H1 (cell line): ENCODE results near the gene RAB1B. TPM values are rescaled to one million over a fixed set of nuclear protein-coding genes. Genes with fewer than 3 reads are reported as not detected.
A peak's percentile ranks its signal among the peaks of the same experiment; 100 is the strongest.

Experiments used
- CTCF ChIA-PET: fragments of 300-600 bp; sonication (Branson Sonifier 250); formaldehyde crosslinking; loops from one replicate; lab custom pipeline; 2021; ENCODE audit not compliant: partially characterized antibody; lab: Charles Lee
- POLR2A ChIA-PET: fragments of 300-600 bp; sonication (Branson Sonifier 250); formaldehyde crosslinking; loops from one replicate; lab custom pipeline; 2021; ENCODE audit warnings: inconsistent platforms; ENCODE audit not compliant: partially characterized antibody; lab: Charles Lee
- DNase-seq, 2 experiments: peaks; one replicate each; pipeline versions ENCODE4 v3.0.0 to v3.0.0-alpha.2; 2010 to 2022; ENCODE audit warnings: low spot score in 2 of 2, low read depth in 1 of 2, mixed read lengths in 1 of 2
- FAIRE-seq: peaks from 2 replicates; lab custom pipeline; 2011; peaks lifted over from hg19 to GRCh38; lab: Jason Lieb, UNC
- H2AFZ ChIP-seq: 2 replicates; pipeline ENCODE4 v1.8.1; 2012; ENCODE audit warnings: low read length, inconsistent platforms
- H2AK5ac ChIP-seq: 2 replicates; pipeline ENCODE4 v1.6.1; 2013; ENCODE audit warnings: low read depth, low read length
- H2BK120ac ChIP-seq: replicated peaks from 2 replicates; pipeline ENCODE3; 2013; ENCODE audit warnings: low read depth, low read length, inconsistent platforms
- H2BK12ac ChIP-seq: 2 replicates; pipeline ENCODE4 v1.6.1; 2013; ENCODE audit warnings: low read depth, low read length
- H2BK15ac ChIP-seq: 2 replicates; pipeline ENCODE4 v1.6.1; 2013; ENCODE audit warnings: low read length
- H2BK20ac ChIP-seq: 2 replicates; pipeline ENCODE4 v1.6.1; 2013; ENCODE audit warnings: low read length
- H2BK5ac ChIP-seq: 2 replicates; pipeline ENCODE4 v1.6.1; 2013; ENCODE audit warnings: low read depth, low read length
- H3K14ac ChIP-seq: 2 replicates; pipeline ENCODE4 v1.6.1; 2013; ENCODE audit warnings: inconsistent platforms; ENCODE audit not compliant: insufficient read length
- H3K18ac ChIP-seq: 2 replicates; pipeline ENCODE4 v1.6.1; 2013; ENCODE audit warnings: low read length; ENCODE audit errors: extremely low read depth
- H3K23ac ChIP-seq: 2 replicates; pipeline ENCODE4 v1.6.1; 2013; ENCODE audit warnings: inconsistent platforms; ENCODE audit not compliant: insufficient read length
- H3K23me2 ChIP-seq: 2 replicates; pipeline ENCODE4 v1.6.1; 2013; ENCODE audit warnings: low read depth, low read length
- H3K27ac ChIP-seq: 2 replicates; pipeline ENCODE4 v1.6.1; 2011; ENCODE audit warnings: low read depth, low read length, inconsistent platforms
- H3K27me3 ChIP-seq, 4 experiments: replicated peaks in 1 of 4; 1 replicate in 1 of 4; 2 replicates in 3 of 4; pipeline versions ENCODE4 v1.6.1 to v1.8.1; 2011 to 2013; ENCODE audit warnings: low read length in 3 of 4, mild to moderate bottlenecking in 3 of 4, inconsistent platforms in 2 of 4, mixed read lengths in 2 of 4, moderate library complexity in 1 of 4; ENCODE audit not compliant: control insufficient read depth in 3 of 4, insufficient read depth in 3 of 4; ENCODE audit errors: extremely low read depth in 1 of 4
- H3K36me3 ChIP-seq, 4 experiments: 2 replicates each; pipeline versions ENCODE4 v1.6.1 to v1.8.1; 2011 to 2013; ENCODE audit warnings: mild to moderate bottlenecking in 4 of 4, low read length in 3 of 4, moderate library complexity in 2 of 4, control low read depth in 1 of 4, inconsistent platforms in 1 of 4; ENCODE audit not compliant: insufficient read depth in 4 of 4, control insufficient read depth in 2 of 4
- H3K4ac ChIP-seq: replicated peaks from 2 replicates; pipeline ENCODE3; 2013; ENCODE audit warnings: low read length, low read depth, mixed read lengths, inconsistent platforms; ENCODE audit not compliant: insufficient read length
- H3K4me1 ChIP-seq, 4 experiments: replicated peaks in 1 of 4; 1 replicate in 1 of 4; 2 replicates in 3 of 4; pipeline versions ENCODE4 v1.6.1 to v1.8.1; 2011 to 2013; ENCODE audit warnings: low read length in 3 of 4, inconsistent platforms in 2 of 4, mixed read lengths in 1 of 4; ENCODE audit not compliant: insufficient read depth in 4 of 4, control insufficient read depth in 3 of 4
- H3K4me2 ChIP-seq, 2 experiments: 2 replicates each; pipeline versions ENCODE4 v1.6.1 to v1.8.1; 2011 to 2013; ENCODE audit warnings: low read depth in 2 of 2, low read length in 2 of 2, control low read depth in 1 of 2, inconsistent platforms in 1 of 2, mild to moderate bottlenecking in 1 of 2; ENCODE audit not compliant: insufficient read depth in 1 of 2
- H3K4me3 ChIP-seq, 4 experiments: fragments of 200-600, 300-600 bp in 1 of 4; sonication (generic), shearing (Covaris generic), sonication (Bioruptor Twin) in 1 of 4; 2 replicates each; pipeline versions ENCODE4 v1.5.1 to v1.8.1; 2011 to 2016; ENCODE audit warnings: low read length in 4 of 4, low read depth in 3 of 4, control low read depth in 2 of 4, inconsistent platforms in 2 of 4, mild to moderate bottlenecking in 2 of 4, mixed read lengths in 1 of 4, moderate library complexity in 1 of 4; ENCODE audit not compliant: insufficient read depth in 2 of 4; ENCODE audit errors: extremely low read depth in 1 of 4
- H3K56ac ChIP-seq: replicated peaks from 2 replicates; pipeline ENCODE3; 2013; ENCODE audit warnings: low read depth, mild to moderate bottlenecking, mixed read lengths, low read length, inconsistent platforms; ENCODE audit not compliant: insufficient read length
- H3K79me1 ChIP-seq: 2 replicates; pipeline ENCODE4 v1.6.1; 2013; ENCODE audit warnings: low read depth, low read length, control low read depth
- H3K79me2 ChIP-seq, 2 experiments: 2 replicates each; pipeline versions ENCODE4 v1.6.1 to v1.8.1; 2012 to 2013; ENCODE audit warnings: low read length in 2 of 2, mild to moderate bottlenecking in 2 of 2, inconsistent platforms in 1 of 2; ENCODE audit not compliant: insufficient read depth in 2 of 2, control insufficient read depth in 1 of 2
- H3K9ac ChIP-seq, 4 experiments: replicated peaks in 1 of 4; 1 replicate in 1 of 4; 2 replicates in 3 of 4; pipeline versions ENCODE4 v1.6.1 to v1.8.1; 2011 to 2013; ENCODE audit warnings: low read depth in 3 of 4, low read length in 3 of 4, control low read depth in 2 of 4, mild to moderate bottlenecking in 2 of 4, moderate library complexity in 2 of 4, inconsistent platforms in 1 of 4; ENCODE audit errors: extremely low read depth in 1 of 4
- H3K9me3 ChIP-seq, 2 experiments: 2 replicates each; pipeline versions ENCODE4 v1.6.1 to v1.8.1; 2012 to 2013; ENCODE audit warnings: mild to moderate bottlenecking in 2 of 2, moderate library complexity in 2 of 2, control low read depth in 1 of 2, inconsistent platforms in 1 of 2, low read depth in 1 of 2, low read length in 1 of 2, mixed read lengths in 1 of 2; ENCODE audit not compliant: insufficient read depth in 2 of 2
- H4K20me1 ChIP-seq, 2 experiments: replicated peaks in 1 of 2; 2 replicates each; pipeline versions ENCODE3 to v1.8.1; 2011 to 2013; ENCODE audit warnings: inconsistent platforms in 2 of 2, low read length in 2 of 2, mild to moderate bottlenecking in 1 of 2; ENCODE audit not compliant: insufficient read depth in 2 of 2, control insufficient read depth in 1 of 2
- H4K5ac ChIP-seq: 2 replicates; pipeline ENCODE4 v1.6.1; 2013; ENCODE audit warnings: low read length, low read depth, mixed read lengths, inconsistent platforms; ENCODE audit not compliant: insufficient read length
- H4K8ac ChIP-seq: 2 replicates; pipeline ENCODE4 v1.8.0; 2013; ENCODE audit warnings: mild to moderate bottlenecking, moderate library complexity, low read length, inconsistent platforms; ENCODE audit not compliant: insufficient read depth; ENCODE audit errors: extremely low read depth
- H4K91ac ChIP-seq: replicated peaks from 2 replicates; pipeline ENCODE3; 2013; ENCODE audit warnings: low read length, mixed read lengths, inconsistent platforms; ENCODE audit not compliant: insufficient read length
- BACH1 ChIP-seq: IDR thresholded peaks from 2 replicates; pipeline ENCODE4 v1.6.1; 2012; ENCODE audit warnings: low read length, improper control_type of control experiment
- E2F6 ChIP-seq: IDR thresholded peaks from 2 replicates; pipeline ENCODE4 v1.6.1; 2012; ENCODE audit warnings: inconsistent platforms
- WGBS, 2 experiments: shearing (Covaris generic) in 1 of 2; methylation state at CpG; one replicate each; pipeline versions ENCODE4 v1.1.6 to v1.1.7; 2013 to 2015; ENCODE audit warnings: low lambda C conversion rate in 2 of 2, mixed read lengths in 2 of 2, inconsistent platforms in 1 of 2, low coverage in 1 of 2, missing lambda C conversion rate in 1 of 2; ENCODE audit not compliant: insufficient replicate concordance in 2 of 2, insufficient coverage in 1 of 2, insufficient read length in 1 of 2; ENCODE audit errors: extremely low coverage in 1 of 2, missing lambda C conversion rate in 1 of 2; 5-methylcytosine and 5-hydroxymethylcytosine counted together
- polyA plus RNA-seq, 7 experiments: library from polyadenylated mRNA; depleted of rRNA in 3 of 7; stranded (reverse) in 5 of 7; unstranded in 2 of 7; fragments of >200 nt in 5 of 7; fragments of 200-250 nt in 2 of 7; gene quantifications; 1 replicate in 5 of 7; 2 replicates in 1 of 7; 4 replicates in 1 of 7; pipeline versions ENCODE4 v1.2.1 to v1.2.3, GENCODE V29; 2011 to 2013; ENCODE audit warnings: missing spikeins in 2 of 7, mixed read lengths in 2 of 7
- total RNA-seq: library from RNA; stranded (reverse); fragmentation: NEBNext Ultra II Directional; extraction: Animal tissue kit (Norgen Biotek cat#: 25700); gene quantifications from 2 replicates; pipeline ENCODE4 v1.2.1, GENCODE V29; 2021

Gene RAB1B
- total and polyA plus RNA-seq, 2 of the 8 experiments (the other 6 are each of a cell fraction or from before 2014, with no cell fraction given), result 100 to 217 TPM

- no peaks in the 10 kb centered on the region for H3K79me2 ChIP-seq
- H3K18ac ChIP-seq, result peak overlapping the region; percentile 78; the same call in 1 of the 2 replicates
- H2BK12ac ChIP-seq, result peak overlapping the region; percentile 90; the same call in 1 of the 2 replicates
- no peak overlapping the region for H3K56ac ChIP-seq
- CTCF ChIA-PET, result interaction anchor here (0.6 to 11.7 kb wide), 13 partner anchors 9 to 103 kb away, joined by 3 to 242 read pairs (median 4); partner anchors contain the start of gene RIN1
- H3K79me1 ChIP-seq, result no peaks in the 10 kb centered on the region
- H3K36me3 ChIP-seq, result no peaks in the 10 kb centered on the region
- POLR2A ChIA-PET, result interaction anchor here (1.1 to 3.5 kb wide), 9 partner anchors 11 to 50 kb away, joined by 4 to 19 read pairs (median 7); partner anchors contain the start of genes RIN1 and YIF1A
- H3K23ac ChIP-seq, result no peak overlapping the region
- H4K5ac ChIP-seq, result no peak overlapping the region
- H2BK120ac ChIP-seq, result no peak overlapping the region
- H2AK5ac ChIP-seq, result peak overlapping the region; percentile 90; the same call in 1 of the 2 replicates
- H3K23me2 ChIP-seq, result peaks cover 8% of the 10 kb centered on the region
- peak overlapping the region; percentile 54 for H4K91ac ChIP-seq
- no peaks in the 10 kb centered on the region for H4K20me1 ChIP-seq
- no peaks in the 10 kb centered on the region for H3K9me3 ChIP-seq
- H2BK20ac ChIP-seq, result peak overlapping the region; percentile 93; the same call in 1 of the 2 replicates
- no peak for TF ChIP-seq BACH1
- no peak for TF ChIP-seq E2F6
- no peak overlapping the region for H3K9ac ChIP-seq
- 91% methylated on average over 52 of the region's 52 CpGs; no CpG with 5 or more reads in 1 of the 2 experiments for WGBS, 2 experiments
- FAIRE-seq (no peak), DNase-seq (no peak)
- H3K4ac ChIP-seq, result no peak overlapping the region
- H3K27me3 ChIP-seq, result peaks cover 0 to 3% (median 0%) of the 10 kb centered on the region in 4 experiments; a peak in 2 of 7 replicates
- H3K4me2 ChIP-seq, result no peak overlapping the region
- peaks cover 10 to 31% (median 21%) of the 10 kb centered on the region in 4 experiments for H3K4me1 ChIP-seq
- H4K8ac ChIP-seq, result no peak overlapping the region; the same call in 1 of the 2 replicates
- H2BK5ac ChIP-seq, result peak overlapping the region; percentile 60
- no peak overlapping the region for H2AFZ ChIP-seq
- peak overlapping the region; percentile 92 for H2BK15ac ChIP-seq
- no peak overlapping the region for H3K27ac ChIP-seq
- no peak overlapping the region for H3K14ac ChIP-seq
- peak overlapping the region in 1 of 4 experiments; percentile 40; a peak in 1 of 8 replicates for H3K4me3 ChIP-seq
Measured at GRCh38 chr11:66315921-66316811, 47.7 kb downstream of the RAB1B start.
